Muscle of leg (tissue), 16 donors: Measurements from ENCODE around the gene IQSEC1. TPM values are rescaled to one million over a fixed set of nuclear protein-coding genes. Genes with fewer than 3 reads are reported as not detected.

Source experiments
- DNase-seq: peaks from one replicate; pipeline ENCODE4 v3.0.0; 2013
- H3K27ac ChIP-seq: one replicate; pipeline ENCODE4 v1.5.1; 2013; ENCODE audit warnings: mild to moderate bottlenecking, low read length, control low read depth
- H3K27me3 ChIP-seq: one replicate; pipeline ENCODE4 v1.6.1; 2013; ENCODE audit warnings: low read length; ENCODE audit not compliant: control insufficient read depth, insufficient read depth
- H3K36me3 ChIP-seq: one replicate; pipeline ENCODE4 v1.6.1; 2013; ENCODE audit warnings: low read length; ENCODE audit not compliant: control insufficient read depth, insufficient read depth
- H3K4me1 ChIP-seq: one replicate; pipeline ENCODE4 v1.6.1; 2013; ENCODE audit warnings: low read length; ENCODE audit not compliant: control insufficient read depth, insufficient read depth
- H3K4me3 ChIP-seq: one replicate; pipeline ENCODE4 v1.5.1; 2013; ENCODE audit warnings: low read length, control low read depth
- H3K9me3 ChIP-seq: replicated peaks from 2 replicates; pipeline ENCODE4 v1.6.1; 2013; ENCODE audit warnings: low read depth, low read length; ENCODE audit not compliant: control insufficient read depth
- WGBS: methylation state at CpG from one replicate; pipeline ENCODE4 v1.1.5; 2013; ENCODE audit warnings: missing lambda C conversion rate; ENCODE audit not compliant: insufficient coverage; 5-methylcytosine and 5-hydroxymethylcytosine counted together
- long read RNA-seq, 11 donors: transcript quantifications; one replicate each; lab custom pipeline, GENCODE V29; 2026
- polyA plus RNA-seq, 8 donors: library from polyadenylated mRNA; unstranded; fragments of 120-200 nt; gene quantifications; one replicate each; pipeline versions ENCODE4 v1.2.1 to v1.2.3, GENCODE V29; 2013; ENCODE audit warnings: inconsistent platforms in 1 of 8, low replicate concordance in 1 of 8; ENCODE audit not compliant: insufficient read length in 8 of 8, insufficient read depth in 1 of 8
- total RNA-seq: library from RNA; stranded (reverse); fragments of 120-200 nt; gene quantifications from one replicate; pipeline ENCODE4 v1.2.4, GENCODE V29; 2013

Gene IQSEC1
- total RNA-seq (25.1 TPM), polyA plus RNA-seq (10 to 100 TPM; 32.3 to 48.3 (median 45.0) TPM)
- long read RNA-seq, donor 1 = 0 reads
- long read RNA-seq, donor 2 = 0 reads
- long read RNA-seq, donor 3, partial matches to known transcripts = 5 of 5 reads
- long read RNA-seq, donor 3, other reads (novel, unspliced or antisense) = 0 of 5 reads
- long read RNA-seq, donor 4 = 0 reads
- long read RNA-seq, donor 5 = 0 reads
- long read RNA-seq, donor 6 = 0 reads
- long read RNA-seq, donor 7 = 0 reads
- long read RNA-seq, donor 8, partial matches to known transcripts = 0 of 1 reads
- long read RNA-seq, donor 8, other reads (novel, unspliced or antisense) = 0 of 1 reads
- long read RNA-seq, donor 9 = 0 reads
- long read RNA-seq, donor 10 = 0 reads
- long read RNA-seq, donor 11 = 0 reads

DNA sequence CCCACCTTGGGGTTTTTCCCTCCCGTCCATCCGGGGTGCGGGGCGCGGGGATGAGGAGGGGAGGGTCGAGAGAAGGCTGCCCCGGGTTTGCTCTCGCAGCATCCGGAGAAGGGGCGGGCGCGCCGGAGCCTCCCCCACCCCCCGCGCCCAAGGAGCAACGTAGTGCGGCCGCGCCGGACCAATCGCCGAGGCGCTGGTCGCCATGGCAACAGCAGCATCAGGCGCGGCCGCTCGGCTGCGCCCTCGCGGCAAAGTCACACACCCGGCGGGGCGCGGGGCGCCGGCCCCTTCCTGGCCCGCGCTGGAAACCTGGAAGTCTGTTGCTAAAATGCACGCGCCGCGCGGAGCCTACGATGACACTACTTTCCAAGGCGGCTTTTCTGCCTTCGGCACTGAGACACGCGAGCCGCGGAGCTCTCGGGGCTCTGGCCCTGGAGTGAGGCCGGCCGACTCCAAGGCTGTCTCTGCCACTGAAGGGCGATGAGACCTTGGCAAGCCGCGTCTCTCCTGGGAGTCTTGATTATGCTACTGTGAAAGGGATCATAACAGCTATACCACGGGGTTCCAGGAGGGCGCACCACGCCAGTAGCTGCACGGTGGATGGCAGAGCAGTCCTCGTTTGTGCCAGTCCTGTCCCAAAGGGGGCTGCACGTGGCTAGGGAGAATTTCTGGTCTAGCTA, at the start of gene IQSEC1:
Gene IQSEC1 (minus strand): TSS at position 104 of the 680 bp plus-strand sequence. CDS start 415 bp downstream, outside the sequence.
- Histone ChIP-seq H3K9me3 (no peaks in the 10 kb centered on the region), H3K27ac (no peak within 1 kb of the TSS), H3K27me3 (peaks cover 61% of the 10 kb centered on the region), H3K4me1 (peaks cover 46% of the 10 kb centered on the region), H3K4me3 (no peak within 1 kb of the TSS), H3K36me3 (no peaks in the 10 kb centered on the region)
- DNase-seq = peak; percentile 81
- WGBS = 4% methylated on average over 59 of the region's 63 CpGs

- Histone ChIP-seq H3K27ac (no peak overlapping the region), H3K4me3 (no peak overlapping the region), H3K36me3 (no peaks in the 10 kb centered on the region), H3K9me3 (no peaks in the 10 kb centered on the region), H3K27me3 (peaks cover 20% of the 10 kb centered on the region), H3K4me1 (no peaks in the 10 kb centered on the region)
- WGBS = 48% methylated on average over 19 of the region's 20 CpGs
- no peak for DNase-seq
Measured at GRCh38 chr3:13122081-13123012, 49.1 kb upstream of the IQSEC1 start.

DNA sequence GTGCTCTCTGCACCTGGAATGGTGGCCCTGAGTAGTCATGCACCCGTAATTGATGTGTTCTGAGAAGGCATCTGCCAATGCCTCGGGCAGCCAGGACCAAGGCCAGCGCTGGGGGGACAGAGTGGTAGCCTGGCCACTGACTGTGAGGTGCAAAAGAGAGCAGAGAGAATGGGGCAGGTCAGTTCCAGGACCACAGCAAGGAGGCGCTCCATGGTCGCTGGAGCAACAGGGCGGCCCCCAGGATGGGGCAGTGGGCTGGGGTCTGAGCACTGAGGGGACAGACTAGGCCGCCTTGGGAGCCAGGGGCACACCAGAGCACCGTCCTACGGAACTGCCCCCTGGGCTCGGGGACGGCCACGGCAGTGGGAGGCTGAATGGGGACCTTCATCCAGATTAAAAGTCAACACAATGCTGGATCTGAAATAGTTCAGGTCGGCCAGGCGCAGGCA, 48.3 kb upstream of the IQSEC1 start:
- Histone ChIP-seq H3K4me1 (no peaks in the 10 kb centered on the region), H3K36me3 (no peaks in the 10 kb centered on the region), H3K4me3 (no peak overlapping the region), H3K27me3 (peaks cover 20% of the 10 kb centered on the region), H3K9me3 (no peaks in the 10 kb centered on the region), H3K27ac (no peak overlapping the region)
- no peak for DNase-seq
- 80% methylated on average over 14 of the region's 14 CpGs for whole genome bisulfite sequencing

GRCh38 chr3:13120928-13121552, 47.8 kb upstream of the IQSEC1 start:
- WGBS = 86% methylated on average over 14 of the region's 16 CpGs
- Histone ChIP-seq H3K27ac (no peak overlapping the region), H3K36me3 (no peaks in the 10 kb centered on the region), H3K4me1 (no peaks in the 10 kb centered on the region), H3K9me3 (no peaks in the 10 kb centered on the region), H3K27me3 (peaks cover 20% of the 10 kb centered on the region), H3K4me3 (no peak overlapping the region)
- no peak for DNase-seq

- 67% methylated on average over 7 of the region's 14 CpGs for WGBS
- no peak overlapping the region for H3K4me3 ChIP-seq
- no peaks in the 10 kb centered on the region for H3K9me3 ChIP-seq
- no peak for DNase-seq
- peaks cover 22% of the 10 kb centered on the region for H3K27me3 ChIP-seq
- no peaks in the 10 kb centered on the region for H3K36me3 ChIP-seq
- H3K27ac ChIP-seq = no peak overlapping the region
- H3K4me1 ChIP-seq = no peaks in the 10 kb centered on the region
Measured at GRCh38 chr3:13120289-13120927, 47.2 kb upstream of the IQSEC1 start.

DNA sequence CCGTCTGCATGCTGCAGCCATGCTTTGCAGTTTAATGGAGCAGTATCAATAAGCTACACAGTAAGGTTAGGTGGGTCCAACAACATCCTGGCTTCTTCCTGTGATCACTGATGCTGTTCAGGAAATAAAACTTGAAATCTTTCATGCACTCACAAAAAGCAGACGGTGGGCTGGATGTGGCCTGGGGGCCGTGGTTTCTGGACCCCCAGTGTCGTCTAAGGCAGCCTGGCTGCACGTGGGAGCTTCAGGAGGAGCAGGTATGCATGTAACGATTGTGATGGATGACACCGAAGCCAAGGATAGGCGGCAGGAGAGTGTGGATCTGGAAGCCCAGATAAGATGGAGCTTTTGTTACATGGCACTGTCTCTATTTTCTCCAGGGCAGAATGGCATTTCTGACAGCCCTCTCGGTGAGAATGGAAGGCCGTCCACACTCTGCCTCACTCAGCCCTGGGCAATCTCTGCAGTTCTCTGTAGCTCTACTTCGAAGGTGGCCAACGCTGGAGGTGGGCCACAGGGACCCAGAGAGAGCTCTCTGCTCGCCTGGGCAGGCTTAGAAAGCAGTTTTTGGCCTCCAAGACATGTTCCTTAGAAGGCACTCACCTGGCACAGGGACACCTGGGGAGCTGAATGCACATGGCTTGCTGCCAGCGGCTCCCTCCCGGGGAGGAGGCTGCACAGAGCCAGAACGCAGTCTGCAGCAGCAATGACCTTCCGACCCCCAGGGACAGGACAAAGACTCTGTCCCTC, 46.4 kb upstream of the IQSEC1 start:
- H3K4me1 ChIP-seq = no peaks in the 10 kb centered on the region
- no peak overlapping the region for H3K4me3 ChIP-seq
- H3K9me3 ChIP-seq = no peaks in the 10 kb centered on the region
- no peak for DNase-seq
- no peak overlapping the region for H3K27ac ChIP-seq
- H3K27me3 ChIP-seq = peaks cover 22% of the 10 kb centered on the region
- no peaks in the 10 kb centered on the region for H3K36me3 ChIP-seq
- 46% methylated on average over 14 of the region's 17 CpGs for WGBS

- H3K27me3 ChIP-seq = peaks cover 23% of the 10 kb centered on the region
- no peaks in the 10 kb centered on the region for H3K4me1 ChIP-seq
- DNase-seq = no peak
- H3K27ac ChIP-seq = no peak overlapping the region
- no peak overlapping the region for H3K4me3 ChIP-seq
- WGBS = no CpG with 5 or more reads among the region's 8 CpGs
- H3K9me3 ChIP-seq = no peaks in the 10 kb centered on the region
- no peaks in the 10 kb centered on the region for H3K36me3 ChIP-seq
Measured at GRCh38 chr3:13116426-13116825, 43.2 kb upstream of the IQSEC1 start.

GRCh38 chr3:13115991-13116390, 42.8 kb upstream of the IQSEC1 start:
- Histone ChIP-seq H3K27me3 (peaks cover 27% of the 10 kb centered on the region), H3K4me3 (no peak overlapping the region)

DNA sequence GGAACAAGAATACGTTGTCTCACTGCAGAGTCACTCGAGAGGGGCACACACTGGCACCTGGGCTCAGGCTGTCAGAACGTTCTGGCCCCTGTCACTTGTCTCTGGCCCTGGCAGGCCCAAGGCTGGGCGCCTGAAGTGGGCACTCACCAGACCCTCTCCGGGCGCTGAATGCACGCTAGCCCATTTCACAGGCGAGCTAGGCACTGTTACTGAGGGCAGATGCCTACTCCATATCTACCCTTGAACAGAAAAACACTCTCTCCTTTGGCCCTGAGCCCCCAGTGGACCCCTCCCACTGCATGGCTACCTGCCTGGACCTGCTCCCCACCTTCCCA, 42.3 kb upstream of the IQSEC1 start:
- H3K9me3 ChIP-seq = no peaks in the 10 kb centered on the region
- H3K4me3 ChIP-seq = no peak overlapping the region
- no peak for DNase-seq
- peaks cover 30% of the 10 kb centered on the region for H3K27me3 ChIP-seq
- H3K27ac ChIP-seq = no peak overlapping the region
- no peaks in the 10 kb centered on the region for H3K4me1 ChIP-seq
- H3K36me3 ChIP-seq = no peaks in the 10 kb centered on the region
- WGBS = 78% methylated on average over 8 of the region's 8 CpGs

More at GRCh38 chr3:13115991-13116390, 42.8 kb upstream of the IQSEC1 start:
- Histone ChIP-seq H3K36me3 (no peaks in the 10 kb centered on the region), H3K9me3 (no peaks in the 10 kb centered on the region), H3K4me1 (no peaks in the 10 kb centered on the region), H3K27ac (no peak overlapping the region)
- WGBS = 76% methylated on average over 3 of the region's 7 CpGs
- no peak for DNase-seq
